ENCODE measurements around the gene RALGAPA2. TPM values are rescaled to one million over a fixed set of nuclear protein-coding genes. Genes with fewer than 3 reads are reported as not detected.

RALGAPA2 gene
- total RNA-seq, 2 donors from 2014 or later: 27.8 to 28.5 TPM

GRCh38 chr20:20593447-20594170 lies 118.8 kb downstream of the RALGAPA2 start:
- H3K27ac ChIP-seq: peak overlapping the region in 1 of 2 donors; percentile 3
- peaks cover 0 to 6% of the 10 kb centered on the region in 2 donors for H3K4me1 ChIP-seq
- peaks cover 21% of the 10 kb centered on the region for H3K36me3 ChIP-seq
- no peaks in the 10 kb centered on the region for H3K27me3 ChIP-seq
- DNase-seq (ENCODE audit: low spot score): no peak
- H3K4me3 ChIP-seq: no peak overlapping the region
- TF ChIP-seq CTCF (IDR thresholded peaks at IDR 0.05): peak in 1 of 2 donors; percentile 55
- H3K9me3 ChIP-seq: no peaks in the 10 kb centered on the region

GRCh38 chr20:20585146-20585545 lies 127.3 kb downstream of the RALGAPA2 start:
- peaks cover 73% of the 10 kb centered on the region for H3K36me3 ChIP-seq
- no peak overlapping the region for H3K27ac ChIP-seq
- no peak for DNase-seq (ENCODE audit: low spot score)
- TF ChIP-seq CTCF (IDR thresholded peaks at IDR 0.05): no peak
- no peaks in the 10 kb centered on the region for H3K4me1 ChIP-seq
- no peaks in the 10 kb centered on the region for H3K27me3 ChIP-seq
- H3K9me3 ChIP-seq: no peaks in the 10 kb centered on the region
- no peak overlapping the region for H3K4me3 ChIP-seq

GRCh38 chr20:20582734-20583133 lies 129.7 kb downstream of the RALGAPA2 start:
- TF ChIP-seq CTCF (IDR thresholded peaks at IDR 0.05): no peak
- no peaks in the 10 kb centered on the region for H3K27me3 ChIP-seq
- H3K36me3 ChIP-seq: peaks cover 63% of the 10 kb centered on the region
- no peak overlapping the region for H3K4me3 ChIP-seq
- no peak for DNase-seq (ENCODE audit: low spot score)
- H3K27ac ChIP-seq: no peak overlapping the region
- H3K9me3 ChIP-seq: no peaks in the 10 kb centered on the region
- no peaks in the 10 kb centered on the region for H3K4me1 ChIP-seq

- Histone ChIP-seq H3K4me3 (no peak overlapping the region), H3K27ac (no peak overlapping the region), H3K9me3 (no peaks in the 10 kb centered on the region), H3K27me3 (no peaks in the 10 kb centered on the region), H3K4me1 (no peaks in the 10 kb centered on the region), H3K36me3 (peaks cover 60% of the 10 kb centered on the region)
- no peak for DNase-seq (ENCODE audit: low spot score)
- no peak for TF ChIP-seq CTCF (IDR thresholded peaks at IDR 0.05)
These were observed 132.3 kb downstream of the RALGAPA2 start for GRCh38 chr20:20580139-20580538.

GRCh38 chr20:20578838-20579237 lies 133.6 kb downstream of the RALGAPA2 start:
- no peaks in the 10 kb centered on the region for H3K4me1 ChIP-seq
- TF ChIP-seq CTCF (IDR thresholded peaks at IDR 0.05): no peak
- H3K27ac ChIP-seq: no peak overlapping the region
- H3K36me3 ChIP-seq: peaks cover 62% of the 10 kb centered on the region
- DNase-seq (ENCODE audit: low spot score): no peak
- no peaks in the 10 kb centered on the region for H3K27me3 ChIP-seq
- no peaks in the 10 kb centered on the region for H3K9me3 ChIP-seq
- H3K4me3 ChIP-seq: no peak overlapping the region

GRCh38 chr20:20573797-20574196 lies 138.6 kb downstream of the RALGAPA2 start:
- no peak overlapping the region for H3K4me3 ChIP-seq
- H3K27me3 ChIP-seq: no peaks in the 10 kb centered on the region
- H3K9me3 ChIP-seq: no peaks in the 10 kb centered on the region
- no peak overlapping the region for H3K27ac ChIP-seq
- H3K36me3 ChIP-seq: peaks cover 37% of the 10 kb centered on the region
- DNase-seq (ENCODE audit: low spot score): no peak
- no peaks in the 10 kb centered on the region for H3K4me1 ChIP-seq
- no peak for TF ChIP-seq CTCF (IDR thresholded peaks at IDR 0.05)

Measured in right atrium auricular region (tissue), 2 donors.